Natural killer cell (primary cell): ENCODE data around the gene MICAL2. TPM values are rescaled to one million over a fixed set of nuclear protein-coding genes. Genes with fewer than 3 reads are reported as not detected.

Experiments used
- ATAC-seq, 3 donors: fragments of 150-1000 bp in 2 of 3; fragments of 200-7000 bp in 1 of 3; cut with Tn5 transposase; 1 replicate in 1 of 3; 2 replicates in 2 of 3; pipeline ENCODE4 v1.10.0; 2021; ENCODE audit warnings: mild to moderate bottlenecking in 2 of 3, moderate library complexity in 2 of 3
- DNase-seq, 2 donors: peaks; one replicate each; pipeline versions ENCODE4 v3.0.0 to v3.0.0-alpha.2; 2013 to 2021; ENCODE audit warnings: mixed read lengths in 1 of 2
- H3K27ac ChIP-seq: one replicate; pipeline ENCODE4 v1.5.1; 2013; ENCODE audit warnings: mild to moderate bottlenecking, low read length
- H3K27me3 ChIP-seq: one replicate; pipeline ENCODE4 v1.6.1; 2013; ENCODE audit warnings: low read length; ENCODE audit not compliant: control insufficient read depth, insufficient read depth
- H3K36me3 ChIP-seq: one replicate; pipeline ENCODE4 v1.6.1; 2013; ENCODE audit warnings: low read length; ENCODE audit not compliant: control insufficient read depth, insufficient read depth
- H3K4me1 ChIP-seq: one replicate; pipeline ENCODE4 v1.6.1; 2013; ENCODE audit warnings: low read length; ENCODE audit not compliant: control insufficient read depth, insufficient read depth
- H3K4me3 ChIP-seq: one replicate; pipeline ENCODE4 v1.5.1; 2013; ENCODE audit warnings: low read length
- H3K9me3 ChIP-seq: one replicate; pipeline ENCODE4 v1.6.1; 2013; ENCODE audit warnings: low read length; ENCODE audit not compliant: control insufficient read depth, insufficient read depth
- H3K27ac Mint-ChIP-seq, 2 donors: one replicate each; pipeline ENCODE4 v1.8.0; 2022; ENCODE audit warnings: mild to moderate bottlenecking in 2 of 2, mixed read lengths in 2 of 2, moderate library complexity in 1 of 2
- H3K27me3 Mint-ChIP-seq, 2 donors: one replicate each; pipeline ENCODE4 v1.8.0; 2022; ENCODE audit warnings: low read depth in 2 of 2, mixed read lengths in 2 of 2
- H3K36me3 Mint-ChIP-seq: one replicate; pipeline ENCODE4 v1.8.0; 2022; ENCODE audit warnings: mixed read lengths
- H3K4me1 Mint-ChIP-seq, 2 donors: one replicate each; pipeline ENCODE4 v1.8.0; 2022; ENCODE audit warnings: mixed read lengths in 2 of 2
- H3K4me3 Mint-ChIP-seq: one replicate; pipeline ENCODE4 v1.8.0; 2022; ENCODE audit warnings: mild to moderate bottlenecking, moderate library complexity, mixed read lengths
- H3K9me3 Mint-ChIP-seq, 2 donors: one replicate each; pipeline ENCODE4 v1.8.0; 2022; ENCODE audit warnings: mixed read lengths in 2 of 2
- CTCF ChIP-seq: fragments of 200-600 bp; IDR thresholded peaks from one replicate; pipeline ENCODE4 v1.8.0; 2022; ENCODE audit warnings: antibody characterized with exemption
- WGBS: methylation state at CpG from one replicate; pipeline ENCODE4 v1.1.7; 2013; ENCODE audit warnings: missing lambda C conversion rate; ENCODE audit not compliant: insufficient coverage; 5-methylcytosine and 5-hydroxymethylcytosine counted together
- intact Hi-C: fragments of 100-400 bp; cut with micrococcal nuclease; formaldehyde crosslinking; loops from one replicate; pipeline ENCODE4 v1.14.2; 2022
- total RNA-seq, 4 donors: library from RNA; stranded (reverse); fragments of 120-200 nt in 1 of 4; gene quantifications; one replicate each; pipeline versions ENCODE4 v1.2.3 to v1.2.4, GENCODE V29; 2013 to 2022

Gene MICAL2
- total RNA-seq, 3 donors from 2014 or later (not counting 1 experiment from before 2014, with no cell fraction given) = 54.6 to 68.6 (median 57.4) TPM

GRCh38 chr11:12120031-12121008 lies 9.9 kb downstream of the MICAL2 start:
- H3K4me1 Mint-ChIP-seq = peaks cover 25 to 41% of the 10 kb centered on the region in 2 donors
- intact Hi-C loops = no loop called here
- ATAC-seq = no peak

GRCh38 chr11:12121011-12121410 lies 10.6 kb downstream of the MICAL2 start:
- peaks cover 0 to 12% of the 10 kb centered on the region in 2 donors for H3K27me3 Mint-ChIP-seq
- Histone ChIP-seq H3K36me3 (no peaks in the 10 kb centered on the region), H3K9me3 (no peaks in the 10 kb centered on the region), H3K4me1 (peaks cover 27% of the 10 kb centered on the region), H3K4me3 (no peak overlapping the region), H3K27me3 (no peaks in the 10 kb centered on the region), H3K27ac (no peak overlapping the region)
- H3K27ac Mint-ChIP-seq = no peak overlapping the region
- 88% methylated on average over 5 of the region's 5 CpGs for WGBS
- H3K4me3 Mint-ChIP-seq = no peak overlapping the region
- no peaks in the 10 kb centered on the region for H3K36me3 Mint-ChIP-seq
- ATAC-seq (no peak), DNase-seq (no peak)
- intact Hi-C loops = no loop called here
- H3K9me3 Mint-ChIP-seq = no peaks in the 10 kb centered on the region
- peaks cover 25 to 42% of the 10 kb centered on the region in 2 donors for H3K4me1 Mint-ChIP-seq
- no peak for TF ChIP-seq CTCF

More at GRCh38 chr11:12120031-12121008, 9.9 kb downstream of the MICAL2 start:
- Histone ChIP-seq H3K9me3 (no peaks in the 10 kb centered on the region), H3K27ac (no peak overlapping the region), H3K36me3 (no peaks in the 10 kb centered on the region), H3K4me1 (peaks cover 24% of the 10 kb centered on the region), H3K4me3 (no peak overlapping the region), H3K27me3 (no peaks in the 10 kb centered on the region)
- WGBS = 91% methylated on average over 9 of the region's 9 CpGs
- TF ChIP-seq CTCF = no peak
- H3K36me3 Mint-ChIP-seq = no peaks in the 10 kb centered on the region
- H3K4me3 Mint-ChIP-seq = no peak overlapping the region
- no peak for DNase-seq
- H3K9me3 Mint-ChIP-seq = no peaks in the 10 kb centered on the region
- H3K27me3 Mint-ChIP-seq = peaks cover 0 to 12% of the 10 kb centered on the region in 2 donors
- H3K27ac Mint-ChIP-seq = peak overlapping the region in 1 of 2 donors; percentile 46

- WGBS = 95% methylated on average over 5 of the region's 5 CpGs
- TF ChIP-seq CTCF = no peak
- Histone ChIP-seq H3K4me3 (no peak overlapping the region), H3K4me1 (peaks cover 32% of the 10 kb centered on the region), H3K9me3 (no peaks in the 10 kb centered on the region), H3K27ac (no peak overlapping the region), H3K36me3 (no peaks in the 10 kb centered on the region), H3K27me3 (no peaks in the 10 kb centered on the region)
- Mint-ChIP-seq H3K36me3 (no peaks in the 10 kb centered on the region), H3K9me3 (no peaks in the 10 kb centered on the region), H3K4me1 (peaks cover 26 to 48% of the 10 kb centered on the region in 2 donors), H3K27me3 (peaks cover 0 to 11% of the 10 kb centered on the region in 2 donors), H3K4me3 (no peak overlapping the region), H3K27ac (no peak overlapping the region)
- ATAC-seq (no peak), DNase-seq (no peak)
- intact Hi-C loops = no loop called here
Observed at GRCh38 chr11:12121517-12121916, 11.1 kb downstream of the MICAL2 start.
